GM18861 (cell line): ENCODE measurements around the gene MYO1D.
"Not testable (repeated sequence)": the region's sequence is repeated elsewhere in the genome, so short reads cannot be mapped to it uniquely, and the experiment has no call there.

ENCODE experiments used
- ATAC-seq: cut with Tn5 transposase; IDR thresholded peaks from one replicate; pipeline ENCODE4 v1.9.1; 2021; ENCODE audit not compliant: unreplicated experiment

The MYO1D gene

GRCh38 chr17:32821987-32822934 is 54.7 kb downstream of the MYO1D start:
- ATAC-seq, result not testable (repeated sequence)

DNA sequence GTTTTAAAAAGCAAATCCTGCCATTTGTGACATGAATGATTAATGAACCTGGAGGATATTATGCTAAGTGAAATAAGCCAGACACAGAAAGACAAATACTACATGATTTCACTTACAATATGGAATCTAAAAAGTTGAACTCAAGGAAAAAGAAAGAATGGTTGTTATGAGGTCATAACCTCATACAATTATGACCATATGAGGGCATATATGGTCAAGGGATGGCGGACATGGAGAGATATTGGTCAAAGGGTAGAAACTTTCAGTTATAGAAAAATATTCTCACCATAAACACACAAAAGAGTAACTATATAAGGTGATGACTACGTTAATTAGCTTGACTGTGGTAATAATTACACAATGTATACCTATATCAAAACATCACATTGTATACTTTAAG is 56.5 kb downstream of the MYO1D start:
- no peak for ATAC-seq

DNA sequence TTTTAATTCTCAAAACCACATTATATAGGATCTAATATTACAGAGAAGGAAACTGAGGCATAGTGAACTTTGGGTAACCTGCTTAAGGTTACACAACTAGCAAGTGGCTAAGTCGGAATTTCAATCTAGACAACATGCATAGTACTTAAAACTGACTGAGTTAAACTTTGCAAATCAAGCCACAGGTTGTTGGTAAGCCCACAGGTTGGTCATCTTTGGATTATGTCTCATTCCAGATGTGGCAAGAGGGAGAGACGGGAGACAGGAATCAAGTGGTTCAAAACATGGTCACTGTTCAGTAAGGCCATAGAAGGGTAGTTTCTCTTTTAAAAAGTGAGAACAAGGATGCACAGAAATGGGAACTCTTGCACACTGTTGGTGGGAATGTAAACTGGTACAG is 57.1 kb downstream of the MYO1D start:
- no peak for ATAC-seq

DNA sequence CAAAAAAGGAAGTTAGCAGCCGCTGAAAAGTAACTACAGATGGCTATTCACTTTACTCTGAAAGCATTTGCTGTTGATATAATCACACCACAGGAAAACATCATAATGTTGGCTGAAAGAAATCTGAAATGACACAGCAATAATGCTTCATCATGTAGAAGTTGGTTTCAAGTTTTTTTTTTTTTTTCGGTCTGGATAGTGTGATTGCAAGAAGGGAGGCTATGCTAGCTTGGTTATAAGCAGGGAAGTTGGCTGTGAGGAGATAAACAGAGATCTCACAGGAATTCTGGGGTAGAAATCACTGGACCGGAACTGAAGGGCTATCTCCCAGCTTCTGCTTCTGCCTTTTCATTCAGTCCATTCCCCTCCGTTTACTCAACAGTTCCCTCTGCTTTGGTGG is 57.9 kb downstream of the MYO1D start:
- no peak for ATAC-seq

DNA sequence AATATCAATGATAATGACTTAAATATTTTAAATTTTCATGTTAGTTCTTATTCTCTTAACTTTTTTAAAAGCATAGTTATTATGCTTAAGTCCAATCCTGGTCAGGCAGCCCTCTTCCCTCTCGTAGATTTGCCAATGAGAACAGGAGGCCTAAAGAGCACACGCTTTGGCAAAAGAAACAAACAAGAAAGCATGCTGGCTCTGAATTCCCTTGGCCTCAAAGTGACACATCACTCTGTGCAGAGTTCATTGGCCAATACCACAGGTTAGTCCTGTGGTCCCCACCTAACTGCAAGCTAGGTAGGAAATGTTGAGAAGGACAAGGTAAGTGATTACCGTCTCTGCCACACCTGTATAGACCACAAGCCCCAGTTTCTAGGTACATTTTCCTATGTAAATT is 61.5 kb downstream of the MYO1D start:
- ATAC-seq, result no peak

DNA sequence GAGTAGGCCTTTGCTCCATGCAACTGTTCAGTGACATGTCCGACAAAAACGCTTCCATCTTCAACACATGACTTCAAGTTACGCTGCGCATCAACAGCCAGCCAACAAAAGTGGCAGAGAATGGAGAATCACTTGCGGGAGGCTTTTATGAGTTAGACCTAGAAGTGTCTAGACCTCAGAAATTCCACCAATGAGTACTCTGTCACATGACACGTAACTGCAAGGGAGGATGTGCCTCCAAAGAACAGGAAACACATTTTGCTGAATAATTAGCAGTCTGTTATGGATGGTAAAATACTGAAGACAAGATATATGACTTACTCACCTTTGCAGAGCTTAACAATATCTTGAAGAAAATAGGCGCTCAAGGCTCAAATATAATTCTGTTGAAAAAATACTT is 62.1 kb downstream of the MYO1D start:
- no peak for ATAC-seq

DNA sequence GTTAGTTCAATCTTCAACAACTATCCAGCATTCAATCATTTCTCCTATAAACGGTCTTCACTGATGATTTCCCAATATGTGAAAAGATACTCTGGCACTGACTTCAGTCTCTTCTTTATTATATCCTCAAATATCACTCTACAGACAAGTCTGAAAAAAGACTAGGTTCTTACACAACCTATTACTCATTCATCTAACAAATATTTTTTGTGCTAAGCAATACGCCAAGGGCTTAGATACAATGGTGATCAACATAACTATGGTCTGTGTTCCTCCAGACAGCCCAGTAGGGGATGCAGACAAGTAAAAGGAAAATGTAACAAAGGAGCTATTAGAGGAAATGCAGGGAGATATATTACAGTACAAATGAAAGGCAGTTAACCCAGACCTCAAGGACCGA is 63.9 kb downstream of the MYO1D start:
- ATAC-seq, result no peak

GRCh38 chr17:32810690-32811089 is 66.2 kb downstream of the MYO1D start:
- no peak for ATAC-seq

DNA sequence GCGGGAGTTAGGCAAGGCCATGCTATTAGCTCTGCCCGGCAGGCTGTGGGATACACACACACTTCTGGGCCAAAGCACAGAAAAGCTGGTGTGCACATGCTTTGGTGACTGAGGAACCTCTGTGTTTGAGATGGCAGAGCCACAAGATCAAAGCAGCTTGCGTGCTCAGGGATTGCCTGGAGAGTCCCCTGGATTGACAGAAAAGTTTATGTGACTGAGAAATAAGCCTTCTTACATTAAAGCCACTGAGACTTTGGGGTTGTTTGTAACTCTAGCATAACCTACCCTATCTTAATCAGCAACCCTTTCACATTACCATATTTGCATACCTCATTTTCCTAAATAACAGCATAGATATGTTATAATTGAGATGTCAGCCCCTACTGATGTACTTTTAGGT is 69.3 kb downstream of the MYO1D start:
- ATAC-seq, result no peak

DNA sequence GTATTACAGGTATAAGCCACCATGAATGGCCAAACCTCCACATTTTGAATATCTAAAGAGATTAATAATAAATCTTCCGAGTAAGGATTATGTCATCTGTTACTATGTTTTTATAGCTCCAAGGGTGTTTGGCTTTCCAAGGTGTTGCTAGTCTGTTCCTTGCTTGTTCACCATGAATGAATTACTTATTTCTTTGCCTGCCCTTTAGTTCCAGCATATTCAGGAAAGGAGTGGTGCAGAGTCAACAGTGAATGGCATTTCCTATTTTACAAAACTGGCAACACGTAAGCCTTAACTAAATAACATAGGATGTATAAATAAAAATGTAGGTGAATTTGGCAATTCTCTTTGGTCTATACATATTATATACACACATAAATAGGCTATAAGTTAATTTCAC is 70.3 kb downstream of the MYO1D start:
- no peak for ATAC-seq

DNA sequence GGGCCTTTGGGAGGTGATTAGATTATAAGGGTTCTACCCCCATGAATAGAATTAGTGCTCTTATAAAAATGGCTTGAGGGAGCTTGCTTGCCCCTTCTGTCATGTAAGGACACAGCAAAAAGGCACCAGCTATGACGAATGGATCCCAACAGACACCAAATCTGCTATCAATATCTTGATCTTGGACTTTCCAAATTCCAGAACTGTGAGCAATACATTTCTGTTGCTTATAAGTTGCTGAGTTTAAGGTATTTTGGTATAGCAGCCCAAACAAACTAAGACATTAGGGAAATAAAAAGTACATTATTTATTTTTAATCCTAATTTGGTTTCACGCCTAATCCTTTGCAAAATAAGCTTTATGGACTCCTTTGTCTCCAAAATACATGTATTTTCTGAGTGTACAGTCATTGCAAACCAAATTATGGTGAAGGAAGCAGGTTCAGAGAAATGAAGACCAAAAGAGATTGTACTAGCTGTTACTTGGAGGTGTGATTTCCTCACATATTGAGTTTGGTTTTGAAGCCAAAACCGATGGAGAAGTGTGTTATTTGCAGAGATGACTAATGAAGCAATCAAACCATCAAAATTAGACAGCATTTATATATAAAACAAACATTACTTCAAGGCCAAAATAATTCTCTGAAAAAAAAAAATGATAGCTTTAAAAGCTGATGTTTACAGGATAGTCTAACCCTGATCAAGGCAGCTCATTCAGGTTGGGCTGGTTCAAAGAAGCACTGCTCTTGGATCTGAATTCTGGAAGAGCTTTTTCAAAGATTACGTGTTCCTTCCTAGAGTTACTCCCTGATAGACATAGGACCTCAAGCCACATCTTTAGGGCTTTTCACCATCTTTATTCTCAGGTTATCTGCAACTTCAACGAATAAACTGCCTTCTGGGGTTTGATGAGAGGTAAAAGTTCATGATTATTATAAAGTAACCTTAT is 71.6 kb downstream of the MYO1D start:
- ATAC-seq, result no peak

- no peak for ATAC-seq
These were observed 73.4 kb downstream of the MYO1D start for GRCh38 chr17:32803544-32803943.

DNA sequence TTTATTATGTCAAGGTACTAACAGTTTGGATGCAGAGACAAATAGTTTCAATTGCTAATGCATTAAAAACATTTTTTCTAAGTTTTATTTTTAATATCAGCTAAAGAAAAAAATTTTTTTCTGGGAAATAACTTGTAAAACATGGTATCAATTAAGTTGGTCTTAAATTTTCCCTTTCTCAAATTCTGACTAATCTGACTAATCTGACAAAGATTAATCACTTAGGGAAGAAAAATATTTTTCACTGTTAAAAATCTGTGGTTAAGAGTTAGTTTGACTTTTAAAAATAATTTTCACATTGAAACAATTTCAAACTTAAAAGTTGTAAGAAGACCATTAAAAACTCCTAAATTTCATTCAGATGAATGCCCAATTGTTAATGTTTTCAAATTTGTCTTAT is 74.6 kb downstream of the MYO1D start:
- ATAC-seq, result no peak

- ATAC-seq, result no peak
These were observed 75.3 kb downstream of the MYO1D start for GRCh38 chr17:32801641-32802040.

GRCh38 chr17:32801193-32801592 is 75.7 kb downstream of the MYO1D start:
- no peak for ATAC-seq

GRCh38 chr17:32798938-32799337 is 78.0 kb downstream of the MYO1D start:
- no peak for ATAC-seq

DNA sequence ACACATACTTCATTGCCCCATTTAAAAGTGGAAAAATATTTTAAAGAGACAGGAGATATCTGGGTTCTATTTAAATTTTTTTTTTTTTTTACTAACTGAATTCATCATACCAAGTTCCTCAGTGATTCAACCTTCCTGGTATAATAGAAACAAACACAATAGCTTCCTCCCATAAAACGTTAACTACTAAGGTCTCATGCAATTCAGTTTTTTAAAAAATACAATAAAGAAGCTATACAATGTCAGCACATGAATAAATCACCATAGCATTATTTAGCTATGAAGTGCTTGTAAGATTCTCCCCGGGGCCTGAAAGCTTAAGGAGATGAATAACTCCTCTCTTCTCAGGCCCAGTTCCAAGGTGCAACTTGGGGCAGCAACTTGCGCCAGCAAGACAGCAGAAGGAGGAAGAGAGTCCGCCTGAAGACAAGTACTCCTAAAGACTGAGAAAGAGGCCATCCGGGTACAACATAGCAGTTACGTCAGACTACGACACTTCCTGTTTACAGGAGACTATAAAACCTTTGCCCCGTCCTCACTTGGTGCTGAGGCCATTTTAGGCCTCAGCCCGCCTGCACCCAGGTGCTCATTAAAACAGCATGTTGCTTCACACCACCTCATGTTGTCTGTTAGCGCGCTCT is 81.5 kb downstream of the MYO1D start:
- no peak for ATAC-seq

- no peak for ATAC-seq
These were observed 82.2 kb downstream of the MYO1D start for GRCh38 chr17:32794533-32795246.

DNA sequence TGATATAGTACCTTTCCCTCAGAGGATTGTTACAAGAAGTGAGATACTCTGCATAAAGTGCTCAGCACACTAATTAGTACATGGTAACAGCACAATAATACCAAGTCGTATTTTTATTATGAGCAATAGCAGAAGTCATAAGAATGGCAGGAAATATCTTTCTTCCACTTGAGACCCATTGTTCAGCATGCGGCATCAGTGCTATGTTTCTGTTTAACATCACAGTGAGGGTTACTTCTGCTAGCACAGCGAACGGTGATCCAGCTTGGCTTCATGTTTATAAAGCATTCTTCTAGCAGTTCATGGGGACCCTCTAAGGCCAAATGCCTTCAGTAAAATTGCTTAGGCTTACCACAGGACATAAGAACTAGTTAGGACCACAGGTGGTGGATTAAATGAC is 83.1 kb downstream of the MYO1D start:
- no peak for ATAC-seq

- no peak for ATAC-seq
These were observed 84.7 kb downstream of the MYO1D start for GRCh38 chr17:32792207-32792606.

GRCh38 chr17:32786169-32786568 is 90.8 kb downstream of the MYO1D start:
- ATAC-seq, result no peak
